Measurements from ENCODE around the gene SFT2D1.

Gene SFT2D1

DNA sequence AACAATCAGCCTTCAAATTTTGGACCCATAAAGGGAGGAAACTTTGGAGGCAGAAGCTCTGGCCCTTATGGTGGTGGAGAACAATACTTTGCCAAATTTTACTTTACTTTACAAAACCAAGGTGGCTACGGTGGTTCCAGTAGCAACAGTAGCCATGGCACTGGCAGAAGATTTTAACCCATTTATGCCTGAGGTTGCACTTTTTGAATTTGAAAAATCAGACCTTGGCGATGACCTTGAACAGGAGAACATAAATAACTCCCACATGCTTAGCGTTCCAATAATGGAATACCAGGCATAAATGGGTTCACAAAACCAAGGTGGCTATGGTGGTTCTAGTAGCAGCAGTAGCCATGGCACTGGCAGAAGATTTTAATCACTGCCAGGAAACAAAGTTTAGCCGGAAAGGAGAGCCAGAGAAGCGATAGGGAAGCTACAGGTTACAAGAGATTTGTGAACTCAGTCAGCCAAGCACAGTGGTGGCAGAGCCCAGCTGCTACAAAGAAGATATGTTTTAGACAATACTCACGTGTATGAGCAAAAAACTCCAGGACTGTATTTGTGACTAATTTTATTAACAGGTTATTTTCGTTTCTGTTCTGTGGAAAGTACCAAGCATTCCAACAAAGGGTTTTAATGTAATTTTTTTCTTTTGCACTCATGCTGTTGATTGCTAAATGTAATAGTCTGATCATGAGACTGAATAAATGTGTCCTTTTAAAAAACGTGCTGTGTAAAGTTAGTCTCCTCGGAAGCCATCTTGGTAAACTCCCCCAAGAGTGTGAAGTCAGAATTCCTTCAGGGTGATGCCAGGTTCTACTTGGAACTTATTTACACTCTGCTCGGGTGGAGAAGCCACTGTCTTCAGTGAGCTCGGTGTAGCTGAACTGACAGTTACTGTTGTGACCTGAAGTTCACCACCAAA is 6.7 kb downstream of the SFT2D1 start:
- TF ChIP-seq, protein P1, sequence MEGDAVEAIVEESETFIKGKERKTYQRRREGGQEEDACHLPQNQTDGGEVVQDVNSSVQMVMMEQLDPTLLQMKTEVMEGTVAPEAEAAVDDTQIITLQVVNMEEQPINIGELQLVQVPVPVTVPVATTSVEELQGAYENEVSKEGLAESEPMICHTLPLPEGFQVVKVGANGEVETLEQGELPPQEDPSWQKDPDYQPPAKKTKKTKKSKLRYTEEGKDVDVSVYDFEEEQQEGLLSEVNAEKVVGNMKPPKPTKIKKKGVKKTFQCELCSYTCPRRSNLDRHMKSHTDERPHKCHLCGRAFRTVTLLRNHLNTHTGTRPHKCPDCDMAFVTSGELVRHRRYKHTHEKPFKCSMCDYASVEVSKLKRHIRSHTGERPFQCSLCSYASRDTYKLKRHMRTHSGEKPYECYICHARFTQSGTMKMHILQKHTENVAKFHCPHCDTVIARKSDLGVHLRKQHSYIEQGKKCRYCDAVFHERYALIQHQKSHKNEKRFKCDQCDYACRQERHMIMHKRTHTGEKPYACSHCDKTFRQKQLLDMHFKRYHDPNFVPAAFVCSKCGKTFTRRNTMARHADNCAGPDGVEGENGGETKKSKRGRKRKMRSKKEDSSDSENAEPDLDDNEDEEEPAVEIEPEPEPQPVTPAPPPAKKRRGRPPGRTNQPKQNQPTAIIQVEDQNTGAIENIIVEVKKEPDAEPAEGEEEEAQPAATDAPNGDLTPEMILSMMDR (IDR thresholded peaks at IDR 0.05; ENCODE audit: control insufficient read depth, extremely low read depth, insufficient read depth), result no peak
- no peak overlapping the region for H3K4me3 ChIP-seq (ENCODE audit: low read depth, low read length)
- no peak for DNase-seq (ENCODE audit: low read depth)

- H3K4me3 ChIP-seq (ENCODE audit: low read depth, low read length), result no peak overlapping the region
- DNase-seq (ENCODE audit: low read depth), result no peak
- TF ChIP-seq, protein P1 (IDR thresholded peaks at IDR 0.05; ENCODE audit: control insufficient read depth, extremely low read depth, insufficient read depth), result no peak
These were observed 7.5 kb downstream of the SFT2D1 start for GRCh38 chr6:166334878-166335277.

- DNase-seq (ENCODE audit: low read depth), result no peak
These were observed 9.0 kb downstream of the SFT2D1 start for GRCh38 chr6:166333172-166333995.

DNA sequence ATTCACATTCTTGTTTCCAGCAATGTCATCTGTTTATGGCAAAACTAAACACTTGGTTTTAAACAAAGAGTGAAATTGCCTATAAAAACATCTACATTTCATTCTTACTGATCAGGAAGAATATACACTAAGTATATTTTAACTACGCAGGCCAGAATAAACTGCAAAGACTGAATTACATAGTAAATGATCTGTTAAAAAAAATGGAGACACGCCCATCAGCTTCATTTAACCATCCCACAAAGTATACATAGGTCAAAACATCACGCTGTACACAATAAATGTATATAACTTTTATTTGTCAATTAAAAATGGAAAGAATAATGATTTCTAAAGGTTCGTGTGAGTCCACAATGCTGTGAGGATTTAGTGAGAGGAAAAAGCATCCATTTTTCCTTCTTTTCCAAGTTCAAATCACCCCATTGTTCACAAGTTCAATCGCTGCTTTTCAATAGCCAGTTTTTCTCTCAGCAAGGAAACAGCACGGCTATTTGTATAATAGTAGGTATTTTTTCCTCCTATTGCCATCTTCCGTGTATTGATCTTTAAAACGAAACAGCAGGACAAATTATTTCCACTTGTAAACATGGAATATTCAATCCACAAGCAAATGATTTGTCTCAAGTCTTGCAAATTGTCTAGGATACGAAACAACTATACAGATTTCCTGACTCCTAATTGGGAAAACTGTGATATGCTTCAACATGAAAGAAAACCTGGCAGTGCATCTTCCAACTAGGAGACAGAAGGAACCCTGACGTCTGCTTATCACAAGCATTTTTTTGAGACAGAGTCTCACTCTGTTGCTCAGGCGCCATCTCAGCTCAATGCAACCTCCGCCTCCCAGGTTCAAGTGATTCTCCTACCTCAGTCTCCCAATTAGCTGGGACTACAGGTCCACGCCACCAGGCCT is 10.6 kb downstream of the SFT2D1 start:
- no peak overlapping the region for H3K4me3 ChIP-seq (ENCODE audit: low read depth, low read length)
- TF ChIP-seq, protein P1 (IDR thresholded peaks at IDR 0.05; ENCODE audit: control insufficient read depth, extremely low read depth, insufficient read depth), result no peak
- no peak for DNase-seq (ENCODE audit: low read depth)

More at GRCh38 chr6:166333172-166333995, 9.0 kb downstream of the SFT2D1 start:
- TF ChIP-seq, protein P1 (IDR thresholded peaks at IDR 0.05; ENCODE audit: control insufficient read depth, extremely low read depth, insufficient read depth), result no peak
- H3K4me3 ChIP-seq (ENCODE audit: low read depth, low read length), result no peak overlapping the region

DNA sequence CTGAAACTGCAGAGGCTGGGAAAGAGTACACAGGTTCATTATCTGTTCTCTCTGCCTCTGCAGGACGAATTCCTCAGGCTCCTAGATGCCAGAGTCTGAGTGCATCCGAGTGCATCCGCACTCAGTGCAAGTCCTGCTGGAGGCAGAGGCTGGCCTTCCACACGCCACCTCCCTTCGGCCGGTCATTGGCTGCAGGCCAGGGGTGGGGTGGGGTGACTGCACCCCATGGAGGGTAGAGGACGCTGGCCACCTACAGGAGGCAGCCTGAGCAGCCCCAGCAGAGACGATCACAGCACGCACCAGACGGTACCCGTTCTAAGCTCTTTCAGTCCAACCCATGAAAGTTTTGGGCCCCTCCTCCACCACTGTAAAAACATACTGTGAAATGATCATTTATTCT is 11.7 kb downstream of the SFT2D1 start:
- TF ChIP-seq, protein P1 (IDR thresholded peaks at IDR 0.05; ENCODE audit: control insufficient read depth, extremely low read depth, insufficient read depth), result no peak
- H3K4me3 ChIP-seq (ENCODE audit: low read depth, low read length), result no peak overlapping the region

DNA sequence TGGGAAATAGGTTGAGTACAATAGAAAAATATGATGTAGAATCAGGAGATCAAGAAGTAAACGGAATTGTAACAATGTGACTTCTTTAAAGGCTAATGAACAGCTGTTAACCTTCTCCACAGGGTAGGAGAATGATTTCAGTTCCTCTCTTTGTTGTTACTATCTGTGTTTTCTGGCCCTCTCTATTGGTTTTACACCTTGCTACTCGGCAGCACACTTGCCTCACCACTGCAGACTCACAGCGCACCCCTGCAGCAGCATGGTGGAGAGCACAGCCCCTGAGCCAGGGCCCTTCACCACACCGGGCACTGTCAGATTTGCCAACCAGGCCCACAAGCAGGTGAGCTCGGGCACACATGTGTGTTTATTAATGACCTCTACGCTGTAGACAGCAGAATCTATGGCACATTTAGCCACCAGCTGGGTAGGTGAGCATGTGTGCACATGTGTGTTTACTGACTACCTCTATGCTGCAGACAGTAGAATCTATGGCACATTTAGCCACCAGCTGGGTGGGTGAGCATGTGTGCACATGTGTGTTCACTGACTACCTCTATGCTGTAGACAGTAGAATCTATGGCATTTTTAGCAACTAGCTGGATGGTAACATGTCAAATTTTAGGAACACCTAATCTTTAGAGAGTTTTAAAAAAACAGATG is 16.8 kb downstream of the SFT2D1 start:
- TF ChIP-seq, protein P1 (IDR thresholded peaks at IDR 0.05; ENCODE audit: control insufficient read depth, extremely low read depth, insufficient read depth), result no peak

More for the DNA sequence above, 11.7 kb downstream of the SFT2D1 start:
- no peak for DNase-seq (ENCODE audit: low read depth)

More for the DNA sequence above, 16.8 kb downstream of the SFT2D1 start:
- no peak overlapping the region for H3K4me3 ChIP-seq (ENCODE audit: low read depth, low read length)
- DNase-seq (ENCODE audit: low read depth), result no peak

All from LNCaP clone FGC (cell line).